NCI-H69 (cell line): ENCODE measurements around the gene TIPIN.
"Not testable (repeated sequence)": the region's sequence is repeated elsewhere in the genome, so short reads cannot be mapped to it uniquely, and the experiment has no call there.

ENCODE experiments used
- DNase-seq: peaks from one replicate; lab custom pipeline; 2025; lab: John Stamatoyannopoulos, UW

TIPIN gene

GRCh38 chr15:66356359-66357236 is at the start of gene TIPIN:
TSS of gene TIPIN (minus strand) at chr15:66356685. CDS start at chr15:66352947, 3,738 bp downstream.
- DNase-seq: peak; percentile 99

GRCh38 chr15:66405615-66406014 is 49.1 kb upstream of the TIPIN start:
- peak; percentile 51 for DNase-seq

GRCh38 chr15:66405007-66405406 is 48.5 kb upstream of the TIPIN start:
- no peak for DNase-seq

GRCh38 chr15:66404532-66404931 is 48.0 kb upstream of the TIPIN start:
- DNase-seq: no peak

GRCh38 chr15:66404122-66404521 is 47.6 kb upstream of the TIPIN start:
- no peak for DNase-seq

GRCh38 chr15:66403323-66403722 is 46.8 kb upstream of the TIPIN start:
- DNase-seq: no peak

- no peak for DNase-seq
These were observed 46.3 kb upstream of the TIPIN start for GRCh38 chr15:66402761-66403284.

GRCh38 chr15:66401130-66402021 is 44.9 kb upstream of the TIPIN start:
- no peak for DNase-seq

- DNase-seq: no peak
These were observed 43.9 kb upstream of the TIPIN start for GRCh38 chr15:66400351-66400774.

- DNase-seq: no peak
These were observed 42.8 kb upstream of the TIPIN start for GRCh38 chr15:66399276-66399675.

- DNase-seq: no peak
These were observed 38.4 kb upstream of the TIPIN start for GRCh38 chr15:66394915-66395314.

GRCh38 chr15:66394472-66394871 is 38.0 kb upstream of the TIPIN start:
- DNase-seq: no peak

GRCh38 chr15:66393037-66393436 is 36.6 kb upstream of the TIPIN start:
- not testable (repeated sequence) for DNase-seq

- peak; percentile 17 for DNase-seq
These were observed 34.2 kb upstream of the TIPIN start for GRCh38 chr15:66390678-66391077.

GRCh38 chr15:66389859-66390381 is 33.4 kb upstream of the TIPIN start:
- no peak for DNase-seq

GRCh38 chr15:66389098-66389858 is 32.8 kb upstream of the TIPIN start:
- no peak for DNase-seq

- no peak for DNase-seq
These were observed 32.1 kb upstream of the TIPIN start for GRCh38 chr15:66388576-66388975.

- DNase-seq: no peak
These were observed 31.5 kb upstream of the TIPIN start for GRCh38 chr15:66388043-66388363.

GRCh38 chr15:66387163-66388042 is 30.9 kb upstream of the TIPIN start:
- DNase-seq: peak; percentile 77
